ENCODE results near the gene EVI5.
"Not testable (repeated sequence)": the region's sequence is repeated elsewhere in the genome, so short reads cannot be mapped to it uniquely, and the experiment has no call there.

DNA sequence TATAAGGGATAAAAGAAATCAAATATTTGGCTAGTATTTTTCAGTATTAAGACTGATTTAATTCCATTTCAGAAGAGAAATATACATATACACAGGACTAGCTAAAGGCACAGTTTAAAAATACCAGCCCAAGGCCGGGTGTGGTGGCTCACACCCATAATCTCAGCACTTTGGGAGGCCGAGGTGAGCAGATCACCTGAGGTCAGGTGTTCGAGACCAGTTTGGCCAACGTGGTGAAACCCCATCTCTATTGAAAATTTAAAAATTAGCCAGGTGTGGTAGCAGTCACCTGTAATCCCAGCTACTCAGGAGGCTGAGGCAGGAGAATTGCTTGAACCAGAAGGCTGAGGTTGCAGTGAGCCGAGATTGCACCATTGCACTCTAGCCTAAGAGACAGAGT lies 200.1 kb downstream of the EVI5 start:
- not testable (repeated sequence) for TF ChIP-seq EZH2 (IDR thresholded peaks at IDR 0.05; ENCODE audit: insufficient read depth, low read length)
- TF ChIP-seq, protein P1, sequence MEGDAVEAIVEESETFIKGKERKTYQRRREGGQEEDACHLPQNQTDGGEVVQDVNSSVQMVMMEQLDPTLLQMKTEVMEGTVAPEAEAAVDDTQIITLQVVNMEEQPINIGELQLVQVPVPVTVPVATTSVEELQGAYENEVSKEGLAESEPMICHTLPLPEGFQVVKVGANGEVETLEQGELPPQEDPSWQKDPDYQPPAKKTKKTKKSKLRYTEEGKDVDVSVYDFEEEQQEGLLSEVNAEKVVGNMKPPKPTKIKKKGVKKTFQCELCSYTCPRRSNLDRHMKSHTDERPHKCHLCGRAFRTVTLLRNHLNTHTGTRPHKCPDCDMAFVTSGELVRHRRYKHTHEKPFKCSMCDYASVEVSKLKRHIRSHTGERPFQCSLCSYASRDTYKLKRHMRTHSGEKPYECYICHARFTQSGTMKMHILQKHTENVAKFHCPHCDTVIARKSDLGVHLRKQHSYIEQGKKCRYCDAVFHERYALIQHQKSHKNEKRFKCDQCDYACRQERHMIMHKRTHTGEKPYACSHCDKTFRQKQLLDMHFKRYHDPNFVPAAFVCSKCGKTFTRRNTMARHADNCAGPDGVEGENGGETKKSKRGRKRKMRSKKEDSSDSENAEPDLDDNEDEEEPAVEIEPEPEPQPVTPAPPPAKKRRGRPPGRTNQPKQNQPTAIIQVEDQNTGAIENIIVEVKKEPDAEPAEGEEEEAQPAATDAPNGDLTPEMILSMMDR (IDR thresholded peaks at IDR 0.05; ENCODE audit: insufficient read depth, low read depth, low read length) = not testable (repeated sequence)
